GM18526 (cell line): ENCODE measurements around the gene ARSG.

Experiments
- POLR2A ChIP-seq: IDR thresholded peaks from 3 replicates; pipeline ENCODE4 v1.6.1; 2011; ENCODE audit not compliant: insufficient read length; ENCODE audit errors: extremely low read depth

The ARSG gene

DNA sequence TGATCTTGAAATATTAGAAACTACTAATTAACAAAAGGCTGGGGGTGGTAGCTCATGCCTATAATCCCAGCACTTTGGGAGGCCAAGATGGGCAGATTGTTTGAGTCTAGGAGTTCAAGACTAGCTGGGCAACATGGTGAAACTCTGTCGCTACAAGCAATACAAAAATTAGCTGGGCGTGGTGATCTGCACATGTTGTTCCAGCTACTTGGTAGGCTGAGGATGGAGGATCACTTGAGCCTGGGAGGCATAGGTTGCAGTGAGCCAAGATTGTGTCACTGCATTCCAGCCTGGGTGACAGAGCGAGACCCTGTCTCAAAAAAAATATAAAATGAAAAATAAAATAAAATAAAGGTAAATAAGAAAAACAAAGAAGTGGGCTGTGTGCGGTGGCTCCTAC, 66.6 kb downstream of the ARSG start:
- no peak for TF ChIP-seq POLR2A

GRCh38 chr17:68359791-68360535, 68.7 kb downstream of the ARSG start:
- no peak for TF ChIP-seq POLR2A

- no peak for TF ChIP-seq POLR2A
Measured at GRCh38 chr17:68365469-68365868, 74.2 kb downstream of the ARSG start.

- no peak for TF ChIP-seq POLR2A
Measured at GRCh38 chr17:68368387-68368786, 77.1 kb downstream of the ARSG start.

DNA sequence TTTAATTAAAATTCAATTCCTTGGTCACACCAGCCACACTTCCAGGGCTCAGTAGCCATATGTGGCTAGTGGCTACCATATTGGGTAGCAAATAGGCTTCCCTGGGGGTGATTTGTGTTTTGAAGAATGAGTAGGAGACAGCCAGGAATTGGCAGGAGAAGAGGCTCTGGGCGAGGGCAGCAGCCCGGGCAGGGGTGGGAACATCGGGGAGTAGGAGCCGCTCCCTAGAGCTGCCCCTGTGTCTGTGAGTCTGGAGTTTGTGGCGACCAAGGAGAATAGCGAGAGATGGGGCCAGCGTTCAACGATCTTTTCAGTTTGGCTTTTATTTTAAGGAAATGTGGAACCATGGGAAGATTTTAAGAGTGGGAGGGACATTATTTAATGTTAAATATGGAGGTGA, 84.3 kb downstream of the ARSG start:
- no peak for TF ChIP-seq POLR2A

- no peak for TF ChIP-seq POLR2A
Measured at GRCh38 chr17:68377771-68378267, 86.5 kb downstream of the ARSG start.

- TF ChIP-seq POLR2A = no peak
Measured at GRCh38 chr17:68378268-68379176, 87.2 kb downstream of the ARSG start.

DNA sequence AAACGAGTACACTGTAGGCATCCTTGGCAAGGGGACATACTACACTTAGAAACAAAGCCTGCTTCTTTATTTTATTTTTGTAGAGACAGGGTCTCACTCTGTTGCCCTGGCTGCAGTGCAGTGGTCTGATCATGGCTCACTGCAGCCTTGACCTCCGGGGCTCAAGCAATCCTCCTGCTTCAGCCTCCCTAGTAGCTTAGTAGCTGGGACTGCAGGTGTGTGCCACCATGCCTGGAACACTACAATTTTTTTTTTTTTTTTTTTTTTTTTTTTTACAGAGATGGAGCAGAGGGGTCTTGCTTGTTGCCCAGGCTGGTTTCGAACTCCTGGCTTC, 87.8 kb downstream of the ARSG start:
- TF ChIP-seq POLR2A = no peak

GRCh38 chr17:68379692-68380677, 88.7 kb downstream of the ARSG start:
- TF ChIP-seq POLR2A = no peak

DNA sequence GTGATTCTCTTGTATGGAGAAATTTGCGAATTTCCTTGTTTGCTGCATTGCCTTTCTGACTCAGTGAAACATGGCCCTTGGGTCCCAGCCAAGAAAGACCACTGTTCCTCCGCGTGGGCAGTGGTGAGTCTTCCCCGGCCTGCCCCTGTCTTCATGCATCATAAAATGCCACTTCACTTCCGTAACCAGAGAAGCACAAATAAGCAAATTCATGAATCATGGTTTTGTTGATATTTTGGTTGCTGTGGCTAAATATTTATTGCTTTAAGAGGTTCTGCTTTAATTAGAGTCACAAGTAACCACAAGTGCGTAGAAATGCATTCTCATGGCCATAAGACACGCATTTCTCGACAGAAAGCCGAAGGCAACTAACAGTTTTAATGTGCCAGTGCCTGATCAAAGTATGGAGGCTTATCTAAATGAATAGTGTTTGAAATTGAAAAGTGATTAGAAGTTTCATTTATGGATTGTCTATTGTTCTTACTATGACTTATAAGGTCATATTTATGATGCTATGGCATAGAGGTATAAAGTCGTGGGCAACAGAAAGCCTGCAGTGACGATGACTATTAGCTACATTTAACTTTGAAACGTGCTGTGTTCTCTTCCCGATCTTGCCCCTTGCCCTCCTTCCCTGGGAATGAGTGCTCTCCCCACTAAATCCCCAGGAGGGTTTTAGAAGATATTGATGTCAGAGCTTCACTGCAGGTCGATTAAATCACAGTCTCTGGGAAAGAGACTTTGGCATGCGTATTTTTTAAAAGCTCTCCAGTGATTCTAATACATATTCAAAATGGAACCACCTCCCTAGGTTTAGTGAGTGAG, 90.0 kb downstream of the ARSG start:
- TF ChIP-seq POLR2A = no peak

GRCh38 chr17:68382582-68383085, 91.3 kb downstream of the ARSG start:
- no peak for TF ChIP-seq POLR2A

DNA sequence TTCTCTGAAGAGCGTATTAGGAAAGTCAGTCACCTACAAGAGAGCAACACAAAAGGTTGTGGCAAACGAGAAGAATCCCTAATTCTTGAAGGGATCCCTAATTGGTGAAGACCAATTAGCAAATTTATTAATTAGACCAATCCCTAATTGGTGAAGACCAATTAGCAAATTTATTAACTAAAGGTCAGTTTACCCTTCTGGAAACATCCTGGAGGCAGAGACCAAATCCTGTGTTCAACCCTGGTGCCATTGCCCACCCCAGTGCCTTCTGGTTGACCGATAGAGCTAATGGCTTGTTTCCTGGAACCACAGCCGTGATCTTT, 91.8 kb downstream of the ARSG start:
- no peak for TF ChIP-seq POLR2A

DNA sequence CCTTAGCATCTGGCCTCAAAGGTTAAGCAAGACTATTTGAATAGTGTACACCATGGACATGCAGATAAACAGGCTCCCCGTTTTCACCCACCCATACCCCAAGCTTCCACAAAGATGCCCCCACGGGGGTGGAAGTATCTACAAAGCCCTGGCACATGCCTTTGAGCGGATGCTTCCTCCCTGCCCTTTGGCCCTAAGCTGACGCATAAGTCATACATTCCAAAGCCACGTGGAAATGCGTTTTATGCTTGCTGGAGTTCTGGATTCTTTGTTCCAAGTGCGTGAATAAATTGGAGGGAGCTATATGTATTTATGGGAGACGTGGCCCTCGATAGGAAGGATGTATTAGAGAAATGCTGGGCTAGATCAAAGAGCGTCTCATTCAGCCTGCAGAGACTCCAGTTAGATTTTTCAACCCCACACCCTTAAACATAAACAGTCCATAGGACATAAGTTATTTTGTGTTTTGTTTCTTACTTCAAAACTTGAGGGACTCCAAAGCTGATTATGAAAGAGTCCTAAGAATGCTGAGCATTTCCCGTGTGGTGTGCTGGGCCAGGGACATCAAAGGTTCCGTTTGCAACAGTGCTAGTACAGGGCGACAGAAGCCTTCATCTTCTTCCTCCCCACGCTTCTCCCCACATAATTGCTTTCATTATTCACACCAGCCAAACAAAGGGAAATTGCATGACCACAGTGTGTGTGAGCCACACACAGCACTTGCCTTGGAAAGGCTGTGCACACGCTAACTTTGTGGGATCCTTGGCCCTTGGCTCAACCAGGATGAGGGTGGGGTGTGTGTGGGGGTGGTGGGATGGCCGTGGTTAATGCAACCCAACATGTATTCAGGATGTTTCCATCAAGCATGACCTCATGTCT, 92.4 kb downstream of the ARSG start:
- TF ChIP-seq POLR2A = no peak
